Measurements from ENCODE around the gene COA7. TPM values are rescaled to one million over a fixed set of nuclear protein-coding genes. Genes with fewer than 3 reads are reported as not detected.

COA7 gene
- total and polyA plus RNA-seq, 3 donors from 2014 or later, result 8.7 to 11.5 (median 10.0) TPM

GRCh38 chr1:52667290-52667689, 30.9 kb downstream of the COA7 start:
- Histone ChIP-seq H3K9me3 (no peaks in the 10 kb centered on the region), H3K4me1 (peaks cover 15% of the 10 kb centered on the region), H3K27me3 (no peaks in the 10 kb centered on the region), H3K36me3 (ENCODE audit: low read depth, missing control alignments) (no peaks in the 10 kb centered on the region), H3K27ac (no peak overlapping the region), H3K4me3 (no peak overlapping the region)
- intact Hi-C loops (cut with DNase I; ENCODE audit: low total_unique reads), result no loop called here
- TF ChIP-seq CTCF (IDR thresholded peaks at IDR 0.05) (no peak), POLR2A (IDR thresholded peaks at IDR 0.05) (no peak)
- no peak for DNase-seq
- 94 to 96% methylated on average over 5 of the region's 5 CpGs for WGBS, 2 donors

GRCh38 chr1:52665006-52665941, 32.9 kb downstream of the COA7 start:
- TF ChIP-seq CTCF (IDR thresholded peaks at IDR 0.05) (no peak), POLR2A (IDR thresholded peaks at IDR 0.05) (no peak)
- DNase-seq, result peak; percentile 44
- H3K9me3 ChIP-seq, result no peaks in the 10 kb centered on the region
- peaks cover 15% of the 10 kb centered on the region for H3K4me1 ChIP-seq
- H3K27me3 ChIP-seq, result no peaks in the 10 kb centered on the region
- H3K4me3 ChIP-seq, result no peak overlapping the region
- H3K36me3 ChIP-seq (ENCODE audit: low read depth, missing control alignments), result no peaks in the 10 kb centered on the region
- 83 to 89% methylated on average over 6 to 8 of the region's 8 CpGs for WGBS, 2 donors
- no peak overlapping the region for H3K27ac ChIP-seq
- intact Hi-C loops (cut with DNase I; ENCODE audit: low total_unique reads), result no loop called here

DNA sequence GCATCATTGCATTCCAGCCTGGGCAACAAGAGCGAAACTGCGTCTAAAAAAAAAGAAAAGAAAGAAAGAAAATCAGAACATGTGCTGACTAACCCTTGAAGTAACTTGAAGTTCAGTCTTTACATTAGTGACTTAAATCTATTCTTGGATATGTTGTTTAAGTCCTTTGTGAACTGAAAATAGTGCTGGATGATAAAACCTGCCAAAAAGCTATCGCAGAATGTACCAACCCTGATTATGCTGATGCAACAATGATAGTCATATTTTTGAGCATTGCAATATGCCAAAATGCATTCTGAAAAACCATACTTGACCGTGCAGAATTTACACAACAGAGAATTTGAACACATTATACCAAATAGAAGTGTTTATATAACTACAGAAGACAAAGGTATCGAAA, 34.4 kb downstream of the COA7 start:
- Histone ChIP-seq H3K36me3 (ENCODE audit: low read depth, missing control alignments) (no peaks in the 10 kb centered on the region), H3K27ac (no peak overlapping the region), H3K4me3 (no peak overlapping the region), H3K4me1 (peaks cover 15% of the 10 kb centered on the region), H3K9me3 (no peaks in the 10 kb centered on the region), H3K27me3 (no peaks in the 10 kb centered on the region)
- TF ChIP-seq CTCF (IDR thresholded peaks at IDR 0.05) (no peak), POLR2A (IDR thresholded peaks at IDR 0.05) (no peak)
- WGBS, 2 donors, result 82 to 86% methylated on average over 5 of the region's 5 CpGs
- intact Hi-C loops (cut with DNase I; ENCODE audit: low total_unique reads), result no loop called here
- DNase-seq, result no peak

DNA sequence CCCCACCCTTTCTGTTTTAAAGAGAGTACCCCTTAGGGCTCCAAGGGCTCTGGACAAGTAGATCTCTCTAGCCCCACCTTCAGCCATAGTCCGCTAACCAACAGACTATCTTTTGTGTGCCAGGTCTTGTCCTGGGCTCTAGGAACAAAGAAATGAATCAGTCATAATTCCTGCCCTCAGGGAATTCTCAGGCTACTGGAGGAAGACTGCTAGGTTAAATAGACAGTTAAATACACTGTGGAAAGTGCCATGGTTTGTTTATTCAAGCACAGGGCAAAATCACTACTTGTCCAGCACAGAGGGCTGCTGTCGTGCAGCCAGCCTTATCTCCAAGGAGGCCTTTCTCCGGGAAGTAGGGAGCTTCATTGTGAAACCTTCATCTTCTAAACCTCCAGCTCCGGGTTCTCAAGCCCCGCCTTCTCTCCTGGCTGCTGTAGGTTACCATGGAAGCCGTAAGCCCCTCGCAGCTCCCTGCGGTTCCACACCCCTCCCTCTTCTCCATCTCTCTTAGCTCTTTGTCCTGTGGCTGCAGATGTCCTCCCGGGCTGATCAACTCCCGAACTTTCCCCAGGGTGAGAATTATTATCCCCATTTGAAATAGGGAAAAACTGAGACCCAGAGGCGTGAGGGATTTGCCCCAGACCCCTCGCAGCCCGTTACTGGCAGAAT, 35.4 kb downstream of the COA7 start:
- no peaks in the 10 kb centered on the region for H3K27me3 ChIP-seq
- H3K4me3 ChIP-seq, result no peak overlapping the region
- no peaks in the 10 kb centered on the region for H3K36me3 ChIP-seq (ENCODE audit: low read depth, missing control alignments)
- H3K4me1 ChIP-seq, result peaks cover 15% of the 10 kb centered on the region
- 22 to 23% methylated on average over 13 of the region's 13 CpGs for WGBS, 2 donors
- H3K27ac ChIP-seq, result no peak overlapping the region
- TF ChIP-seq POLR2A (IDR thresholded peaks at IDR 0.05) (no peak), CTCF (IDR thresholded peaks at IDR 0.05) (no peak)
- intact Hi-C loops (cut with DNase I; ENCODE audit: low total_unique reads), result no loop called here
- peak; percentile 41 for DNase-seq
- H3K9me3 ChIP-seq, result no peaks in the 10 kb centered on the region

All from testis (tissue), 3 donors.